ENCODE measurements around the gene HAPLN1.

Gene HAPLN1

DNA sequence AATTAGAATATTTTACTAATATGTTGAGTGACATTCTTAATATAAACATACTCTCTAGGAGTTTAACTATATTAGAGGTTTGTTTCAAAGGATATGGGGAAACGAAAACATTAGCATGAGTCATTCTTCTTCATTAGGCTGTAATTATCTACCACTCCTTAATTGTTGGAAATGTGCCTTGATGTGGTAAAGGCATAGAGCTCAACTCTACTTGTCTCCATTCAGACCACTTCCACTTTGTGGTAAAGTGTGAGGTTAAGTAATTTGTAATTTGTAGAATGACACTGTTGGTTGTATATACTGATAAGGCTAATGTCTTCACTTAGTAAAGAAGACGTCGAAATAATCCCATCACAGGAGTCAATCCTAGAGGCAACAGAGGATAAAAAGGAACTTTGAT is 58.1 kb downstream of the HAPLN1 start:
- in situ Hi-C loops (cut with HindIII; ENCODE audit: low pct_ligation_motif_present, low pct_unique_long_range_greater_than_20kb, low sequenced_read_pairs): no loop called here
- DNase-seq: no peak

GRCh38 chr5:83657807-83658525 is 62.7 kb downstream of the HAPLN1 start:
- in situ Hi-C loops (cut with HindIII; ENCODE audit: low pct_ligation_motif_present, low pct_unique_long_range_greater_than_20kb, low sequenced_read_pairs): no loop called here
- no peak for DNase-seq

DNA sequence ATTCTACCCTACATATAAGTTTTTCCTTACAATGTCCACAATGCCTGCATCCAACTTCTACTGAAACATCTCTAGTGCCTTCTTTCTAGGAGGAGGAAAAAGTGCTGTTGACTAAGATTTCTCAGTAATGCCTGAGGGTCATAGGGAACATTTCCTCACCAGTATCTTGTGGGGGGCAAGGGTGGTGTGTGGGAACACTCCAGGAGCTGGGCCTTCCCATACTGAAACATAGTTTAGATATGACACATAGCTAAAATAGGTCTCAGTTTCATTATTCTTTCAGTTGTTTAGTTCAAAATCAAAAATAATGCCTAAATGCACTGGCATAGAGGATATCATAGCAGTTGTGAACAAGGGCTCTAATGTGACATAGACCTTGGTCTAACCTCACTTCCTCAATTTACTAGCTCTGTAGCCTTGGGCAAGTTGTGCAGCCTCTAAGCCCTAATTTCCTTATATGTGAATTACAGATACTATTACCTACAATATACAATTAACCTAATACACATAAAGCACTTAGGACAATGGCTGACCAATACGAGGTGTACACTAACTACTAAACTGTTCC is 66.1 kb downstream of the HAPLN1 start:
- in situ Hi-C loops (cut with HindIII; ENCODE audit: low pct_ligation_motif_present, low pct_unique_long_range_greater_than_20kb, low sequenced_read_pairs): no loop called here
- no peak for DNase-seq

DNA sequence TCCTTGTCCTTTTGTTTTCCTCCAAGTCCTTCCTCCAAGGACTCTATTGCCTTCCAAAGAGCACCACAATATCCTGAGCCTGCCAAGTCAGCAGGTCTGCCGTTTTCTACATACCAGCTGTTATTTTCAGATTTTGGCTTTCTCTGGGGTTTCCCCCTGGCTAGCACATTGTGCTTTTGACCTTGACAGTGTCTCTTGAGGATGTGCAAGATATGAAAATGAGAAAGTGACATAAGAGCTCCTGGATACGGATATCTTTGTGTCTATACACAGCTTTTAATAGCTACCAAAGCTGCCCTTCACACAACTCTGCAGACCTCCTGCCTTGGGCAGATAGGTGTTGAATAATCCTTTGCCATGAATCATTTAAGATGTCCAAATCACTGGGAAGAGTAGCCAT is 67.0 kb downstream of the HAPLN1 start:
- no peak for DNase-seq
- in situ Hi-C loops (cut with HindIII; ENCODE audit: low pct_ligation_motif_present, low pct_unique_long_range_greater_than_20kb, low sequenced_read_pairs): no loop called here

- no peak for DNase-seq
- in situ Hi-C loops (cut with HindIII; ENCODE audit: low pct_ligation_motif_present, low pct_unique_long_range_greater_than_20kb, low sequenced_read_pairs): no loop called here
Measured at GRCh38 chr5:83645936-83646335, 74.7 kb downstream of the HAPLN1 start.

DNA sequence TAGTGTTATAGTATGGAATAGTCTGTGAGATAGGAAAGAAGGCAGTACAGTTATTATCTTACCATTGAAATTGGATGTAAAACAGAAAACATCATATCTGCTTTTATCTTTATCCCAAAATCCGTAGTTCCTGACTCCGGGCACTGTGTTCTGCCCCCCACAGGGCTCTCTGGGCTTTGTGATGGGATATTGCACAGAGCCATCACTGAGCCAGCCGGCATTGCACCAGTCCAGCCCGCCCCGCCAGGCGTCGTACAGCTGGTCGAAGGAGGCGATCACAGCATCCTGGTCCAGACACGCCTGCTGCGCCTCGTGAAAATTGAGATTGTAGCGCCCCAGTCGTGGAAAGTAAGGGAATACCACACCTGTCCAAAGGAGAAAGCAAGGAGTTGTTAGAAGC is 76.4 kb downstream of the HAPLN1 start:
- in situ Hi-C loops (cut with HindIII; ENCODE audit: low pct_ligation_motif_present, low pct_unique_long_range_greater_than_20kb, low sequenced_read_pairs): no loop called here
- DNase-seq: no peak

- in situ Hi-C loops (cut with HindIII; ENCODE audit: low pct_ligation_motif_present, low pct_unique_long_range_greater_than_20kb, low sequenced_read_pairs): no loop called here
- no peak for DNase-seq
Measured at GRCh38 chr5:83641946-83642345, 78.7 kb downstream of the HAPLN1 start.

GRCh38 chr5:83639911-83640310 is 80.7 kb downstream of the HAPLN1 start:
- in situ Hi-C loops (cut with HindIII; ENCODE audit: low pct_ligation_motif_present, low pct_unique_long_range_greater_than_20kb, low sequenced_read_pairs): no loop called here
- no peak for DNase-seq

- in situ Hi-C loops (cut with HindIII; ENCODE audit: low pct_ligation_motif_present, low pct_unique_long_range_greater_than_20kb, low sequenced_read_pairs): no loop called here
- no peak for DNase-seq
Measured at GRCh38 chr5:83636156-83636555, 84.5 kb downstream of the HAPLN1 start.

GRCh38 chr5:83633285-83633684 is 87.4 kb downstream of the HAPLN1 start:
- no peak for DNase-seq
- in situ Hi-C loops (cut with HindIII; ENCODE audit: low pct_ligation_motif_present, low pct_unique_long_range_greater_than_20kb, low sequenced_read_pairs): no loop called here

DNA sequence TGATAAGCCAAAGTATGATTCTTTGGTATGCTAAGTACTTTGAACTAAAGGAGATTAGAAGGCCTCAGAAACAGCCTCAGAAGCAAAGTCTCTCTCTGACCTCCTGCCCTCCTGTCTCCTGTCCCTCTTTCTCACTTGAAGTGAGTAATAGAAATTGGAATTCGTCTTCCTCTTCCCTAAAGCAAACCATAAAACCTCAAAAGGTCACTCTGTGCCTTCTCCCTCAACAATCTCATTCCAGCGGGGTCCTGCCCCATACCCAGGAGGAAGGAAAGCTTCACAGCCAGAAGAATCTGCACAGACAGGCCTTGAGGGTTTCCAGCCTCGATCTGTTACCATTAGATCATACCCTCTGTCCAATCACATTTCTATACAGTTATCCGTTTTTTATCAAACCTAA is 87.8 kb downstream of the HAPLN1 start:
- in situ Hi-C loops (cut with HindIII; ENCODE audit: low pct_ligation_motif_present, low pct_unique_long_range_greater_than_20kb, low sequenced_read_pairs): no loop called here
- DNase-seq: peak; percentile 85

DNA sequence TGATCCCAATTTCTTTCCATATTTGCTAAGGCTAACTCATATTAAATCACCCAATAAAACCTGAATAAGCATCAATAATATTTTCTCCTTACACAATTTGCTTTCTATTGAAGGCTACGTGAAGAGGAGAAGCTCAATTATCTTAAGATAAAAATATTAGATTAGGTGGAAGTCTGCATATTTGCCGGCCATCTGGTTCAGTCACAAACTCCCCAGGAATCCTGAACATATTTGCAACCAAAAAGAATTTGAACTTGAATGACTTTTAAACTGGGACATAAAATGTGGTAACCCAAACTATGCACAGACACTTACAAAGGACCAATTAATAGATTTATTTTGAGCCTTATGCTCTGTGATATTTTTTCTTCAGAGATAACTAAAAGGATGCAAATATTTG is 92.3 kb downstream of the HAPLN1 start:
- in situ Hi-C loops (cut with HindIII; ENCODE audit: low pct_ligation_motif_present, low pct_unique_long_range_greater_than_20kb, low sequenced_read_pairs): no loop called here

DNA sequence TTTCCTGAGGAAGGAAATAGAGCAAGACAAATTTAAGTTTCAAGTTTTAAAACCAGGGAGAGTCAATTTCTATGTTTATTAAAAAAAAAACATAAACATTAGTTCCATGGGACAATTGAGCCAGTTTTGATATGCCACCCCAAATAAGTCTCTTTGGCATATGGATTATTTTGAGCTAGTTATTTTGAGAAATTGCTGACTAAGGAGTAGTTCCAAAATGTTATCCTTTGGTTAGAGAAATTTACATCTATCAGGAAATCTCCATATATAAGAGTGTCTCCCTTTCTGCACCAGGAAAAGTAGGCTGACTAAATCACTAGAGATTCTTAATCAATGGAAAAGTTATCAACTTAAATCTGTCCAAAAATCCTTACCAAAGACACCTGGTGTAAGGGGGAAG is 105.8 kb downstream of the HAPLN1 start:
- no peak for DNase-seq
- in situ Hi-C loops (cut with HindIII; ENCODE audit: low pct_ligation_motif_present, low pct_unique_long_range_greater_than_20kb, low sequenced_read_pairs): no loop called here

More for the DNA sequence above, 92.3 kb downstream of the HAPLN1 start:
- DNase-seq: no peak

DNA sequence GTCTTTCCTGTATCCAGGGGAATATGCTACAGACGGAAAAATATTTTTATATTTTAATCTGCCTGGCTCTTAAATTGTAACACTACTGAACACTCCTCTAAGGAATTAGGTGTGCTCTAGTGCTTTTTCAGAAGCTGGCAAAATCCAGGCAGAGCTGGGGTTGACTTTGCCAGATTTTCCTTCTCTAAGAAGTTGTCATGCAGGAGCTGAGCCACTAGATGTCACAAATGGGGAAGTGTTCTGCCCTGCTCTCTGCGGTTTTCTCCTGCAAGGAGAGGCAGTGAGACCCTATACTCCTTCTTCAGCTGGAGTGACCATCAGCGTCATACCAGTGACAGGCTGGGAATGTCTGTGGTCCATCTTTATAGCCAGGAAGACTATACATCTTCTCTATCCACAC is 112.5 kb downstream of the HAPLN1 start:
- in situ Hi-C loops (cut with HindIII; ENCODE audit: low pct_ligation_motif_present, low pct_unique_long_range_greater_than_20kb, low sequenced_read_pairs): no loop called here
- peak; percentile 59 for DNase-seq

- in situ Hi-C loops (cut with HindIII; ENCODE audit: low pct_ligation_motif_present, low pct_unique_long_range_greater_than_20kb, low sequenced_read_pairs): no loop called here
- no peak for DNase-seq
Measured at GRCh38 chr5:83595217-83595616, 125.4 kb downstream of the HAPLN1 start.

GRCh38 chr5:83590966-83591365 is 129.7 kb downstream of the HAPLN1 start:
- in situ Hi-C loops (cut with HindIII; ENCODE audit: low pct_ligation_motif_present, low pct_unique_long_range_greater_than_20kb, low sequenced_read_pairs): no loop called here
- no peak for DNase-seq

DNA sequence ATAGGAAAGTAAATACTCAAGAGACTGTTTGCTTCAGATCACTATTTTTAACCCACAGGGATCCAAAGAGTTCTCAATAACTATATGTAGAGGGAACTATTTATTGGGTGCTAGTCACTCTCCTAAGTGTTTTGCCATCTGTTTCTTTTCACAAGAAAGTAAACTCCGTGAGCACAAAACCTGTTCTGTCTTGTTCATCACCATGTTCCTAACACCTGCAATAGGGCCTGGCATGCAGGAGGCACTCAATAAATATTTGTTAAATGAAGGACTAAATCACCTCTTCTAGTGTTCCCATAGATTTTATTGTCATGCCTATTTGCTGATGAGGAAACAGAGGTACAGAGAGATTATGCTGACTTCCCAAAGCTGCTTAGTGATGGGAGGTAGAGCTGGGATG is 130.9 kb downstream of the HAPLN1 start:
- in situ Hi-C loops (cut with HindIII; ENCODE audit: low pct_ligation_motif_present, low pct_unique_long_range_greater_than_20kb, low sequenced_read_pairs): no loop called here
- DNase-seq: no peak

Data from ACHN (cell line).